ENCODE data around the gene MAP3K9. TPM values are rescaled to one million over a fixed set of nuclear protein-coding genes. Genes with fewer than 3 reads are reported as not detected.

Gene MAP3K9
- total and polyA plus RNA-seq, 7 donors: 0.36 to 4.7 (median 0.60) TPM

- intact Hi-C loops (cut with DNase I): no loop called here
- Histone ChIP-seq H3K36me3 (no peaks in the 10 kb centered on the region), H3K9me3 (no peaks in the 10 kb centered on the region), H3K27ac (no peak overlapping the region), H3K4me1 (no peaks in the 10 kb centered on the region), H3K27me3 (no peaks in the 10 kb centered on the region), H3K4me3 (no peak overlapping the region)
- DNase-seq: no peak
- TF ChIP-seq CTCF (IDR thresholded peaks at IDR 0.05): no peak
- TF ChIP-seq POLR2A (IDR thresholded peaks at IDR 0.05): no peak
- TF ChIP-seq EP300 (IDR thresholded peaks at IDR 0.05): no peak
- no peak for TF ChIP-seq POLR2AphosphoS5 (IDR thresholded peaks at IDR 0.05)
These were observed 53.7 kb downstream of the MAP3K9 start for GRCh38 chr14:70755655-70756054.

- Histone ChIP-seq H3K4me3 (no peak overlapping the region), H3K9me3 (no peaks in the 10 kb centered on the region), H3K4me1 (no peaks in the 10 kb centered on the region), H3K36me3 (no peaks in the 10 kb centered on the region), H3K27ac (no peak overlapping the region), H3K27me3 (no peaks in the 10 kb centered on the region)
- 92 to 95% methylated on average over 3 of the region's 3 CpGs for WGBS, 2 donors
- intact Hi-C loops (cut with DNase I): no loop called here
- TF ChIP-seq CTCF (IDR thresholded peaks at IDR 0.05) (no peak), POLR2AphosphoS5 (IDR thresholded peaks at IDR 0.05) (no peak), POLR2A (IDR thresholded peaks at IDR 0.05) (no peak), EP300 (IDR thresholded peaks at IDR 0.05) (no peak)
- no peak for DNase-seq
These were observed 54.3 kb downstream of the MAP3K9 start for GRCh38 chr14:70754991-70755390.

DNA sequence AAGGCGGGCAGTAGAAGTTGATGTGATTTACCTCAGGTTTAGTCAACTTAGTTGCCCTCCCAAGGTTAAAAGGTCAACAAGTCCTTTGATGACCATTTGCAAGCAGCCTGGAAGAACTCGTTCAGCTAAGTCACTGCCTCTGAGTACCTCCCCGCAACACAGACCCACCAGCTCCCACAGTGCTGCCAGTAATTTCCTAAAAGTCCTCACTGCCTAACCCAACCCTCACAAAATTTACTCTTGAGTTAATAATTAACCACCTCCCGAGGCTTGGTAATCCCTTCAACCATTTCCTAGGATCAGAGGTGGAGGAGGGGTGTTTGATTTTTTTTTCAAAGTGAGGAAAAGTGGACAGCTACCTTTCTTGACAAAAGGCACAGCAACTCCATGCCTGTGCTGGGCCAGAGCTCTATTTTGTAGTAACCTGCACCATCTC lies 55.8 kb downstream of the MAP3K9 start:
- DNase-seq: no peak
- no peak for TF ChIP-seq CTCF (IDR thresholded peaks at IDR 0.05)
- no peak for TF ChIP-seq EP300 (IDR thresholded peaks at IDR 0.05)
- TF ChIP-seq POLR2A (IDR thresholded peaks at IDR 0.05): no peak
- TF ChIP-seq POLR2AphosphoS5 (IDR thresholded peaks at IDR 0.05): no peak
- H3K36me3 ChIP-seq: no peaks in the 10 kb centered on the region
- no peaks in the 10 kb centered on the region for H3K4me1 ChIP-seq
- H3K27ac ChIP-seq: no peak overlapping the region
- H3K9me3 ChIP-seq: no peaks in the 10 kb centered on the region
- WGBS, 2 donors: 26 to 60% methylated on average over 4 of the region's 4 CpGs
- intact Hi-C loops (cut with DNase I): no loop called here
- H3K27me3 ChIP-seq: no peaks in the 10 kb centered on the region
- H3K4me3 ChIP-seq: no peak overlapping the region

DNA sequence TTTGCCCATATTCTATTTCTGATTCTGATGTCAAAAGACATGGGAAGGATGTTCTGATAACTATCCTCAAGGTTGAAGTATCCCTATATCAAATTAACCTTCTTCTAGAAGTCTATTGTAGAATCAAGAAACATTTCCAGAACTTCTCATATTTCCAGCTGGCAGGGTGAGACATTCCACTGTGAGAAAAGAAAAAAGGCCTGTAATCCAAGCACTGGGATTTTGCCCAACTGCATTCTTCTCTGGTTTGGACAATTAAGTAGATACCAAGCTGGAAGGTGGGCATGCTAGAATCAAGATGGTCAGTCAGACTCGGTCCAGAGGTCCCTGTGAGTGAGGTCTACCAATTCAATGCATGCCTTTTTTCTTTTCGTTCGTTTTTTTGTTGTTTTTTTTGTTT lies 60.9 kb downstream of the MAP3K9 start:
- intact Hi-C loops (cut with DNase I): no loop called here
- Histone ChIP-seq H3K4me1 (no peaks in the 10 kb centered on the region), H3K27me3 (no peaks in the 10 kb centered on the region), H3K36me3 (no peaks in the 10 kb centered on the region), H3K9me3 (no peaks in the 10 kb centered on the region), H3K4me3 (no peak overlapping the region), H3K27ac (no peak overlapping the region)
- no peak for TF ChIP-seq CTCF (IDR thresholded peaks at IDR 0.05)
- TF ChIP-seq POLR2A (IDR thresholded peaks at IDR 0.05): no peak
- no peak for TF ChIP-seq POLR2AphosphoS5 (IDR thresholded peaks at IDR 0.05)
- no peak for TF ChIP-seq EP300 (IDR thresholded peaks at IDR 0.05)
- 84 to 87% methylated on average over 3 of the region's 3 CpGs for WGBS, 2 donors
- no peak for DNase-seq

DNA sequence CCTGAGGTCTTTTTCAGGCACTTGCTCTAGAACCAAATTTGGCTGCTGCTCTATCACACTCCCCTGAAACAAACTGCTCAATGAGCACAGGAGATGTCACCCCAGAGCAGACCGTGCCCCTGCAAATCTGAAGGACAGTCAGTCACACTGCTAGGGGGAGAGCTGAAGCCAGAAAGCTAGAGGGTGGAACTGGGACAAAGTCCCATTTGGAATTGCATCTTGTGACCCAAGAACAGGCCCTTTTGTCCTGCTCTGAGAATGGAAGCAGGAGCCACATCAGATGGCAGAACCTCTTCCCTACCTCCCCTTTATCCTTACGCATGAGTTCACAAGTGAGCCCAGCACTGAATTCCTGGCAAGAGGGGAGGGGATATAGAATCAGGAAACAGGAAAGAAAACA lies 64.7 kb downstream of the MAP3K9 start:
- Histone ChIP-seq H3K9me3 (no peaks in the 10 kb centered on the region), H3K27me3 (no peaks in the 10 kb centered on the region), H3K27ac (no peak overlapping the region), H3K4me3 (no peak overlapping the region), H3K36me3 (no peaks in the 10 kb centered on the region), H3K4me1 (no peaks in the 10 kb centered on the region)
- 76 to 94% methylated on average over 2 of the region's 2 CpGs for WGBS, 2 donors
- DNase-seq: no peak
- intact Hi-C loops (cut with DNase I): no loop called here
- no peak for TF ChIP-seq CTCF (IDR thresholded peaks at IDR 0.05)
- TF ChIP-seq POLR2AphosphoS5 (IDR thresholded peaks at IDR 0.05): no peak

Data from sigmoid colon (tissue), 7 donors.